Right lobe of liver (tissue), 6 donors: ENCODE data around the gene IGF2. TPM values are rescaled to one million over a fixed set of nuclear protein-coding genes. Genes with fewer than 3 reads are reported as not detected.
A peak's percentile ranks its signal among the peaks of the same experiment; 100 is the strongest.

ENCODE experiments used
- ATAC-seq, 4 donors: fragments of 200-7000 bp; cut with Tn5 transposase; one replicate each; pipeline ENCODE4 v1.9.1; 2020; ENCODE audit warnings: mild to moderate bottlenecking in 4 of 4, moderate library complexity in 4 of 4
- DNase-seq, 3 donors: peaks; one replicate each; pipeline ENCODE4 v3.0.0-alpha.2; 2020
- H3K27ac ChIP-seq, 3 donors: fragments of 200-600 bp; one replicate each; pipeline ENCODE4 v1.8.0; 2022
- H3K27me3 ChIP-seq, 2 donors: fragments of 200-600 bp; one replicate each; pipeline ENCODE4 v1.8.0; 2022
- H3K36me3 ChIP-seq, 4 donors: fragments of 200-600 bp; sonication (generic) in 1 of 4; one replicate each; pipeline versions ENCODE4 v1.5.1 to v1.8.0; 2017 to 2022; ENCODE audit warnings: control low read depth in 1 of 4
- H3K4me1 ChIP-seq, 4 donors: fragments of 200-600 bp; sonication (generic) in 1 of 4; one replicate each; pipeline versions ENCODE4 v1.5.1 to v1.8.0; 2017 to 2022; ENCODE audit warnings: control low read depth in 1 of 4
- H3K4me3 ChIP-seq, 3 donors: fragments of 200-600 bp; one replicate each; pipeline ENCODE4 v1.8.0; 2022
- H3K9me3 ChIP-seq, 4 donors: fragments of 200-600 bp; sonication (generic) in 1 of 4; one replicate each; pipeline versions ENCODE4 v1.5.1 to v1.8.0; 2017 to 2022; ENCODE audit warnings: control low read depth in 1 of 4
- POLR2A ChIP-seq: fragments of 450-650 bp; IDR thresholded peaks from one replicate; pipeline ENCODE4 v1.6.1; 2017; ENCODE audit warnings: antibody characterized with exemption, mild to moderate bottlenecking
- WGBS: methylation state at CpG from one replicate; pipeline ENCODE4 v1.1.6; 2018; ENCODE audit warnings: low coverage, low lambda C conversion rate; ENCODE audit not compliant: insufficient coverage; ENCODE audit errors: missing lambda C conversion rate; 5-methylcytosine and 5-hydroxymethylcytosine counted together
- intact Hi-C, 2 donors: fragments of 100-400 bp; cut with DNase I; formaldehyde crosslinking; loops; one replicate each; pipeline versions ENCODE4 v1.11.2 to v1.14.1; 2022
- total RNA-seq, 6 experiments: library from RNA; depleted of rRNA in 2 of 6; stranded (reverse); fragments of >200 nt in 2 of 6; fragmentation: NEBNext Ultra II Directional in 3 of 6; extraction: Animal tissue kit (Norgen Biotek cat#: 25700) in 3 of 6; gene quantifications; one replicate each; pipeline versions ENCODE4 v1.1.0 to v1.2.4, GENCODE V29; 2016 to 2023
- TF ChIP-seq, protein P1 (sequence below), 4 donors: fragments of 200-600 bp in 3 of 4; fragments of 450-650 bp in 1 of 4; IDR thresholded peaks; one replicate each; pipeline versions ENCODE4 v1.5.1 to v1.8.0; 2016 to 2022; ENCODE audit warnings: antibody characterized with exemption in 4 of 4, mild to moderate bottlenecking in 2 of 4
- donor health status: DM: no; HTN: yes; CAD: no.
- donor health status: DM: no; HTN: no; CAD: no.
- donor health status: DM: no; HTN: no; CAD: no.
- donor health status: DM: no; HTN: yes; CAD: no.
- donor health status: DM: no; HTN: yes; CAD: no.

Gene IGF2
- total RNA-seq, 6 experiments from 2014 or later = 86.6 to 289 (median 177) TPM

DNA sequence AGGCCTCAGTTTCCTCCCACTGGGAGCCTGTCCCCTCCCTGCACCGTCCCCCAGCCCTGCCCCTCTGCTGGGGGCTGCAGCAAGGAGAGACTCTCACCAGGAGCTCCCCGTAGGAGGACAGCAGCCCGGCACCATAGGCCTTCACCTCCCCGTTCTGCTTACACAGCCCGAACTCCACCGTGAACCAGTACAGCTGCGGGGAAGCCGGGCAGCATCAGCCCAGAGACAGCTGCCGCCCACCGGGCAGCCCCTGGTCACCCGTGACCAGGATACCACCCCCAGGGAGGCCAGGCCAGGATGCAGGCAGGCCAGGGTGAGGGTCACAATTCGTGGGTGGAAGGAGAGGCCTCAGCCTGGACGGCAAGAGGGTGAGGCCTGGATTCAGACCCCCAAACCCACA is 26.4 kb upstream of the IGF2 start:
- Histone ChIP-seq H3K27ac (no peak overlapping the region), H3K4me1 (peaks cover 0 to 23% (median 0%) of the 10 kb centered on the region in 4 donors), H3K27me3 (no peaks in the 10 kb centered on the region), H3K9me3 (no peaks in the 10 kb centered on the region), H3K4me3 (no peak overlapping the region), H3K36me3 (no peaks in the 10 kb centered on the region)
- DNase-seq = no peak
- intact Hi-C loops = no loop called here
- WGBS = 59% methylated on average over 6 of the region's 13 CpGs
- ATAC-seq = peak in 1 of 4 donors; percentile 4
- TF ChIP-seq POLR2A = no peak
- TF ChIP-seq, protein P1, sequence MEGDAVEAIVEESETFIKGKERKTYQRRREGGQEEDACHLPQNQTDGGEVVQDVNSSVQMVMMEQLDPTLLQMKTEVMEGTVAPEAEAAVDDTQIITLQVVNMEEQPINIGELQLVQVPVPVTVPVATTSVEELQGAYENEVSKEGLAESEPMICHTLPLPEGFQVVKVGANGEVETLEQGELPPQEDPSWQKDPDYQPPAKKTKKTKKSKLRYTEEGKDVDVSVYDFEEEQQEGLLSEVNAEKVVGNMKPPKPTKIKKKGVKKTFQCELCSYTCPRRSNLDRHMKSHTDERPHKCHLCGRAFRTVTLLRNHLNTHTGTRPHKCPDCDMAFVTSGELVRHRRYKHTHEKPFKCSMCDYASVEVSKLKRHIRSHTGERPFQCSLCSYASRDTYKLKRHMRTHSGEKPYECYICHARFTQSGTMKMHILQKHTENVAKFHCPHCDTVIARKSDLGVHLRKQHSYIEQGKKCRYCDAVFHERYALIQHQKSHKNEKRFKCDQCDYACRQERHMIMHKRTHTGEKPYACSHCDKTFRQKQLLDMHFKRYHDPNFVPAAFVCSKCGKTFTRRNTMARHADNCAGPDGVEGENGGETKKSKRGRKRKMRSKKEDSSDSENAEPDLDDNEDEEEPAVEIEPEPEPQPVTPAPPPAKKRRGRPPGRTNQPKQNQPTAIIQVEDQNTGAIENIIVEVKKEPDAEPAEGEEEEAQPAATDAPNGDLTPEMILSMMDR (IDR thresholded peaks at IDR 0.05) = no peak

DNA sequence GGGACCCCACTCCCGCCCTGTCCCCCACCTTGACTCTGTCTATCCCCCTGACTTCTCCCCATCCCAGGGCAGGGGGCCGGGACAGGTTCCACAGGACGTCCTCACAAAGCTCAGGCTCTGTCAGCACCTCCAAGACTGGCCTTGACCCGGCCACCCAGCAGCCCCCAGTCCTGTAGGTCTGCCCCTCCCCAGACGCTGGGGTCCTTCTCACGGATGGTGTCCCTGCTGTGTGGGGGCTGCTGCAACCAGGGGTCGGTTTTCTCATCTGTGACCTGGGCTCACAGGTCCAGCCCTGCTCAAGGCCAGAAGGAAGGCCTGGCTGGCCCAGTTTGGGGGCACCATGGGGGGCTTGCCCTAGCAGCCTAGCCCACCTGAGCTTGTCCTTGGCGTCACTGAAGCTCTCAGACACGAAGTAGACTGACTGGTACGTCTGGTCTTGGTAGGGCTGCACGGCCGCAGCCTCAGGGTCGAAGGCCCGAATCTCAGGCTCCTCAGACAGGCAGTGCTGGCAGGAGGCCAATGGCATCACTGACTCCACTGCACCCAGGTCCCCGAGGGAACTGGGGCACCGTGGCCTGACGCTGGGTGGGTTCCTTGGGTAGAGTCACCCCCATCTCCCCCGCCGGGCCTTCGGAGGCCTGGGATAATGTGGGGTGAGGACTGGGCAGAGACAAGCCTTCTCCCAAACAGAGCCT is 25.8 kb upstream of the IGF2 start:
- DNase-seq = no peak
- 50% methylated on average over 2 of the region's 20 CpGs for WGBS
- Histone ChIP-seq H3K4me1 (peaks cover 0 to 23% (median 1%) of the 10 kb centered on the region in 4 donors), H3K4me3 (no peak overlapping the region), H3K27me3 (no peaks in the 10 kb centered on the region), H3K9me3 (no peaks in the 10 kb centered on the region), H3K27ac (no peak overlapping the region), H3K36me3 (no peaks in the 10 kb centered on the region)
- no peak for ATAC-seq
- TF ChIP-seq, protein P1 (IDR thresholded peaks at IDR 0.05) = no peak
- TF ChIP-seq POLR2A = no peak
- intact Hi-C loops = no loop called here

DNA sequence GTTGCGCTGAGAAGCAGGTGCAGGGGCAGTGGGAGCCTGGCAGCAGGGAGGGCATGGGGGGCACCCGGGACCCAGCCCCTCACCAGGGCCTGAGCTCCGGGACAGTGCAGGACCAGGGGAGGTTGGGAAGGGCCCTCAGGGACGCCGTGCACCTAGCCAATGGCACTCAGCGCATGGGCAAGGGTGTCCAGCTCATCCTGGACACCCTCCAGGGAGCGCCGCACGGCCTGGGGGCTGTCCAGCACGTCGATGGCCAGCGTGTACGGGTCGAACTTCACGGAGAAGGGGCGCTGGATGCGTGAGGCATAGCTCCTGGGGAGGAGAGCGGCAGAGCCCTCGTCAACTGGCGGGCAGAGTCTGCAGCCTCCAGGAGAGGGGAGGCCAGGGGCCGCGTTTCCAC is 24.9 kb upstream of the IGF2 start:
- ATAC-seq (no peak), DNase-seq (no peak)
- no peaks in the 10 kb centered on the region for H3K36me3 ChIP-seq
- H3K9me3 ChIP-seq = no peaks in the 10 kb centered on the region
- TF ChIP-seq, protein P1 (IDR thresholded peaks at IDR 0.05) = no peak
- no peak for TF ChIP-seq POLR2A
- no peak overlapping the region for H3K27ac ChIP-seq
- no peaks in the 10 kb centered on the region for H3K27me3 ChIP-seq
- H3K4me1 ChIP-seq = peaks cover 0 to 24% (median 5%) of the 10 kb centered on the region in 4 donors
- no peak overlapping the region for H3K4me3 ChIP-seq
- no CpG with 5 or more reads among the region's 22 CpGs for WGBS
- intact Hi-C loops = no loop called here

DNA sequence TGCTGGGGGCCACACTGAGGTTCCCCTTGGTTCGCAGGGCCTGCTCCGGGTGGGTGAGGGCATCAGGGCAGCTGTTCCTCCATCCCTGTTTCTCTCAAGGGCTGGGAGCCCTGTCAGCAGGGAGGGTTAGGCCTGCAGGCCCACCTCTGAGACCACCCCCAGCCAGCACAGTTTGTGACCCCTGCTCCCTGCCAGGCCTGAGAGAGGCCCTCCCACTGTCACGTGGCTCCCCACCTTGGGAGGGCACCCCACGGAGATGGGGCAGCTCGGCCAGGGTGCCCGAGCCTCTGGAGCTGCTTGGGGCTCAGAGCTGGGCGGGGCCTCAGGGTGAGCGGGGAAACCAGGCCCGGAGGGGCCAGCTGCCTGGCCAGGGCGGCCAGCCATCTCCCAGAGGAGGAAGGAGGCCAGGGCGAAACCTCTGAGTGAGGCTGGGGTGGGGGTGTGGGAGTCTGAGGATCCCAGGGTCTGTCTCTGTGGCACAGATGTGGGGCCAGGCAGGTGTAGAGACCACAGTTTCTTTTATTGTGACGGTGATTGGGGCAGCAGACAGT is 24.3 kb upstream of the IGF2 start:
- Histone ChIP-seq H3K9me3 (no peaks in the 10 kb centered on the region), H3K27me3 (no peaks in the 10 kb centered on the region), H3K4me3 (no peak overlapping the region), H3K27ac (no peak overlapping the region), H3K36me3 (no peaks in the 10 kb centered on the region), H3K4me1 (peaks cover 0 to 22% (median 5%) of the 10 kb centered on the region in 4 donors)
- intact Hi-C loops = no loop called here
- 80% methylated on average over 1 of the region's 12 CpGs for WGBS
- no peak for ATAC-seq
- no peak for DNase-seq
- TF ChIP-seq, protein P1 (IDR thresholded peaks at IDR 0.05) = no peak
- no peak for TF ChIP-seq POLR2A
